GM19328 (cell line): ENCODE results near the gene PRMT2.
A peak's percentile ranks its signal among the peaks of the same experiment; 100 is the strongest.

Experiments
- ATAC-seq: cut with Tn5 transposase; IDR thresholded peaks from one replicate; pipeline ENCODE4 v1.9.1; 2021; ENCODE audit warnings: mild to moderate bottlenecking, moderate library complexity; ENCODE audit not compliant: unreplicated experiment

Gene PRMT2

GRCh38 chr21:46635324-46636180 lies at the start of gene PRMT2:
TSS of gene PRMT2 (plus strand) at chr21:46635674. CDS start at chr21:46636952, 1,278 bp downstream.
- ATAC-seq: peak; percentile 91

GRCh38 chr21:46594276-46594675 lies 41.2 kb upstream of the PRMT2 start:
- no peak for ATAC-seq

- ATAC-seq: no peak
Observed at GRCh38 chr21:46596201-46596600, 39.3 kb upstream of the PRMT2 start.

GRCh38 chr21:46597031-46597430 lies 38.4 kb upstream of the PRMT2 start:
- ATAC-seq: no peak

- no peak for ATAC-seq
Observed at GRCh38 chr21:46597896-46598343, 37.6 kb upstream of the PRMT2 start.

GRCh38 chr21:46598581-46599572 lies 36.6 kb upstream of the PRMT2 start:
- no peak for ATAC-seq

- ATAC-seq: no peak
Observed at GRCh38 chr21:46600305-46600704, 35.2 kb upstream of the PRMT2 start.

- no peak for ATAC-seq
Observed at GRCh38 chr21:46600978-46601377, 34.5 kb upstream of the PRMT2 start.

- no peak for ATAC-seq
Observed at GRCh38 chr21:46603228-46603627, 32.2 kb upstream of the PRMT2 start.

GRCh38 chr21:46604329-46604974 lies 31.0 kb upstream of the PRMT2 start:
- ATAC-seq: no peak

- no peak for ATAC-seq
Observed at GRCh38 chr21:46604975-46605766, 30.3 kb upstream of the PRMT2 start, which contains the start of gene S100B. TSS of gene S100B (minus strand) at chr21:46605082. CDS start at chr21:46602415, 2,667 bp downstream.

GRCh38 chr21:46605767-46606426 lies 29.6 kb upstream of the PRMT2 start:
- ATAC-seq: no peak

GRCh38 chr21:46606427-46606813 lies 29.1 kb upstream of the PRMT2 start:
- ATAC-seq: no peak

GRCh38 chr21:46607636-46608035 lies 27.8 kb upstream of the PRMT2 start:
- no peak for ATAC-seq

GRCh38 chr21:46608672-46609111 lies 26.8 kb upstream of the PRMT2 start:
- no peak for ATAC-seq

- ATAC-seq: no peak
Observed at GRCh38 chr21:46610018-46610701, 25.3 kb upstream of the PRMT2 start.

GRCh38 chr21:46613391-46613790 lies 22.1 kb upstream of the PRMT2 start:
- ATAC-seq: no peak

- no peak for ATAC-seq
Observed at GRCh38 chr21:46616050-46616449, 19.4 kb upstream of the PRMT2 start.

- no peak for ATAC-seq
Observed at GRCh38 chr21:46616656-46617055, 18.8 kb upstream of the PRMT2 start.
